G401.6 (cell line): Measurements from ENCODE around the gene SDHC.

Experiments
- FAIRE-seq: peaks from 2 replicates; lab custom pipeline; 2012; peaks lifted over from hg19 to GRCh38; lab: Jason Lieb, UNC

Gene SDHC, protein sequence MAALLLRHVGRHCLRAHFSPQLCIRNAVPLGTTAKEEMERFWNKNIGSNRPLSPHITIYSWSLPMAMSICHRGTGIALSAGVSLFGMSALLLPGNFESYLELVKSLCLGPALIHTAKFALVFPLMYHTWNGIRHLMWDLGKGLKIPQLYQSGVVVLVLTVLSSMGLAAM

DNA sequence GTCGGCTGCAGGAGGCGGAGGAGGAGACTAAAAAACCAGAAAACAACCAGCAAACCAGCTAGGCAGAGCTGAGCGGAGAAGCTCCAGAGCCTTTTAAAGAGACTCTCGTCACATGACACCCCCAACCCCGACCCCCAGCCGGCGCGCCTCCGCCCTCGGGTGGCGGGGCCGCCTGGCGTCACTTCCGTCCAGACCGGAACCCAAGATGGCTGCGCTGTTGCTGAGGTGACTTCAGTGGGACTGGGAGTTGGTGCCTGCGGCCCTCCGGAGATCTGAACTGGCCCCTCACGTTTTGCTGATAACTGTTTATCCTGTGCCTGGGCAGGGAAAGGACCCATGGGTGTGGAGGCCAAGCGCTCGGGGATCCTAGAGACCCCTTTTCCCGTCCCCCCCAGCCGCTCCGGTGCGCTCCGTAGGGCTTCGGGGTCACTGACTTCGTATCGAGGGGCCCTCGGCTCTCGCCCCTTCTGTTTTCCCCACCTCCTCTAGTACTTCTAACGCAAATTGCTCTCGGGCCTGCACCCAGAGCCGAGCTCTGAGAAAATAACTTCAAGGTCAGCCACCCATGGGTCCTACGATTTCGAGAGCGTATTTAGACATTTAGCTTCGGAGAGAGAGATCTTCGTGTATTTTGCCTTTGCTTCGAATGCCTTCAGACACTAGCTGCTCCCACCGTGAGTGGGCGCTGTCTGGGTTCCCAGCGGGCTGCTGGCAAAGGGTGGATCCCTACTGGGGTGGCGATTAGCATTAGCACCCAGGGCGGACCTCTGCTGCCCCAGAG, at the start of gene SDHC:
Gene SDHC (plus strand): TSS at position 181 of the 781 bp plus-strand sequence. CDS start 25 bp downstream, at position 206.
- peak; percentile 95 for FAIRE-seq

DNA sequence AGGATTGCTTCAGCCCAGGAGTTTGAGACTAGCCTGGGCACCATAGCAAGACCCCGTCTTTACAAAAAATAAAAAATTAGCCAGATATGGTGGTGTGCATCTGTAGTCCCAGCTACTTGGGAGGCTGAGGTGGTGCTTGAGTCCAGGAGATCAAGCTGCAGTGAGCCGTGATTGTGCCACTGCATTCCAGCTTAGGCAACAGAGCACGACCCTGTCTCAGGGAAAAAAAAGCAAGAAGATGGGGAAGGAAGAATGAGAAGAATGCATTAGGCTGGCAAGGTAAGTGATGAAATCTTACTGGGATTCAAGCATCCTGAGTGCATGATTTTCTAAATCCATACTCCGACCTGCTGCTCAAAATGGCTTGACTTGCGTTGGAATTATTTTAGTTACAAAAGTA, 48.9 kb upstream of the SDHC start:
- no peak for FAIRE-seq

- FAIRE-seq, result no peak
Observed at GRCh38 chr1:161266202-161266601, 48.0 kb upstream of the SDHC start.

DNA sequence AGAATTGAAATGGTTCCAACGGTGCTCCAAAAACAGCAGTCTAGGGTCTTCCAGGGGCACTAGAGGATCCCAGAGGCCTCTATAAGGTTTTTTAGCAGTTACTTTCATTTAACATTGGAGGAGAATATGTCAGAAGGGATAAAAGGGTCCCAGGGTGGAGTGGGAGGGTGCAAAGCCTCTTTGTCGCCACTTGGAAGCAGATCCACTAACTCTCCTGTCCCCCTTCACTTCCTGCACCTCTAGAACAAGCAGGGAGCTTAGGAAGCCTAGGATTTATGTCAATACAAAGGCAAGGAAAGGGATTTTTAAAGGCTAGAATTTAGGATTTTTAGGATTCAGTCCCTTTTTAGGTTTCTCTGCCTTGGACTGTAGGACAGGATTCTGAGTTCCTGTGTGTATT, 47.3 kb upstream of the SDHC start:
- FAIRE-seq, result no peak

GRCh38 chr1:161267321-161267720, 46.9 kb upstream of the SDHC start:
- no peak for FAIRE-seq

DNA sequence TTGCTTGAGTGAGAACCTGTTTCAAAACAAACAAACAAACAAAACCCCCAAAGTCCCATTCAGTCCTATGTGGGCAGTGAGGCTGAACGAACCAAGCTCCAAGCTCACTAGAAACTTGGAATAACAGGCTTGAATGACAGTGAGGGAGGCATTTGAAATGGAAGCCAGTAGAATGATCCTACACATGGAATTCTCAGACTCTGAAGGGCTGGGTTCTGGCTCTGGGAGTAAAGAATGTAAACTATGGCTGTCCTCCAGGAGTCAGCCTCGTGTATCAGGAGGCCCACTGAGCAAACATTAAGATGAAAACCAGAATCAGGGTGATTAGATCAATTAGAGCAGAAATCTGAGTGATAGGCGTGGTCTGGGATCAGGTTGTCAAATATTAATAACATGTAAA, 40.8 kb upstream of the SDHC start:
- no peak for FAIRE-seq

- no peak for FAIRE-seq
Observed at GRCh38 chr1:161274874-161275273, 39.3 kb upstream of the SDHC start.

- FAIRE-seq, result no peak
Observed at GRCh38 chr1:161282991-161283390, 31.2 kb upstream of the SDHC start.

- no peak for FAIRE-seq
Observed at GRCh38 chr1:161285113-161285512, 29.1 kb upstream of the SDHC start.

- FAIRE-seq, result no peak
Observed at GRCh38 chr1:161285521-161285920, 28.7 kb upstream of the SDHC start.

GRCh38 chr1:161287482-161288054, 26.6 kb upstream of the SDHC start:
- FAIRE-seq, result no peak

GRCh38 chr1:161290779-161291178, 23.4 kb upstream of the SDHC start:
- FAIRE-seq, result no peak

- FAIRE-seq, result no peak
Observed at GRCh38 chr1:161297415-161297814, 16.8 kb upstream of the SDHC start.

GRCh38 chr1:161298116-161298515, 16.1 kb upstream of the SDHC start:
- no peak for FAIRE-seq

DNA sequence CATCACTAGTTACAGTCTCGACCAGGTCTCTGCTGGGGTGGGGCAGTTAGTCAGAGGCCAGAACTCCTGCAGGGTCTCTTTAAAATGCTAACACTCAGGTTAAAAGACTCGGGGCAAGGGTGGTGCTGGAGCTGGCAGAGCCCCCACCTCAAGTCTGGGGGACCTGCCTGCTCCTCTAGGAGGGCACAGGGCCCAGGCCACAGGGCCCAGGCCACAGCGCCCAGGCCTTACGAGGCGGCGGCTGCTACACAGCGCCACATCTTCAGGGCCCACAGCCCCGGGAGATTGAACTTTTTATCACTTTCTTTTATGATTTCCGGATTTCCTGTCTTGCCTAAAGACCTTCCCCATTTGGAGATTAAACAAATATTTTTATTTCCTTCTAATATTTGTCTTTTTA, 14.8 kb upstream of the SDHC start:
- FAIRE-seq, result no peak

DNA sequence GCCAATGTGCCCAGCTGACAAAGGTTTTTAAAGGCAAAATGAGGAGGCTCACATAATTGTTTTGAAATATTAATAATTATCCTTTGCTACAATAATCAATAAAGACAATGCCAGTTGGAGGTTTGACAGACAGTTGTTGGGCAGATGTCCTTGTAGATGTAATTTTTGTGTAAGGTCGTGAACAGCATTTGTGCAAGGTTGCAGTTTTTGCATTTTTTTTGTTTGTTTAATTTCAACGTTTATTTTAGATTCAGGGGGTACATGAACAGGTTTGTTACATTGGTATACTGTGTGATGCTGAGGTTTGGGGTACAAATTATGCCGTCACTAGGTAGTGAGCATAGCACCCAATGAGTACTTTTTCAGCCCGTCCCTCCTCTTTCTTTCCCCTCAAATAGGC, 13.7 kb upstream of the SDHC start:
- FAIRE-seq, result no peak

GRCh38 chr1:161304927-161305866, 9.0 kb upstream of the SDHC start:
- no peak for FAIRE-seq

DNA sequence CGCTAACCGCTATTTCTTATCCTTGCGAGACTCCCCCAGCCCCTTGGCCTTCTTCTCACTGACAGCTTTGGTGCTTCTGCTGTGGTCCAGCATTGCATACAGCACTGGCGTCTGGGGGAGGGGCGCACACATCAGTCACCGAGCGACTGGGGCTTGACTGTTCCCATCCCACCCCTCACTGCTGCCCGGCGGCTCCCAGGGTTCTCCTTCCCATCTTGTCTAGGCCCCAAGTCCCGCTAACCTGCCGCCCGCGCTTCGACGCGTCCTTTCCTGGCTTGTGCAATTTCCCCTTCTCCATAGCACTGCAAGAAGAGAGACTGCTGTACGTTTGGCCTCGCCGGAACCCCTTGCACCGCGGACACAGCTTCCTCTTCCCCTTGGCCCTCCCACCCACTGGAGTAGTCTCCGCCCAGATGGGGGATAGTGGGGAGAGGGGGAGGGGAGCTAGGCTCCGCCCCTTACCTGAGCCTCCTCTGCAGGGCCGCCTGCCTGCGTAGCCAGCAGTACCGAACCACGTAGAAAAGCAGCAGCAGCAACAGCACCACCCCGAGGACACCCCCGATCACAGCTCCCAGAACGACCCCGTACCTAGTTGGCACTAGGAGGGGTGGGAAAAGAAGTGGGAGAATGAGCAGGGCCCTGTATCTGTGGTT, 8.2 kb upstream of the SDHC start:
- FAIRE-seq, result no peak

- no peak for FAIRE-seq
Observed at GRCh38 chr1:161307230-161307768, 6.9 kb upstream of the SDHC start.

GRCh38 chr1:161307892-161308638, 6.1 kb upstream of the SDHC start:
- FAIRE-seq, result no peak

- no peak for FAIRE-seq
Observed at GRCh38 chr1:161309868-161310267, 4.3 kb upstream of the SDHC start, which contains the start of gene MPZ. MPZ (minus strand) TSS chr1:161309968; CDS start chr1:161309905, 63 bp downstream.
